GM19395 (cell line): ENCODE measurements around the gene SMS.

Experiments
- ATAC-seq: cut with Tn5 transposase; IDR thresholded peaks from one replicate; pipeline ENCODE4 v1.9.1; 2021; ENCODE audit warnings: mild to moderate bottlenecking, moderate library complexity; ENCODE audit not compliant: unreplicated experiment

The SMS gene

DNA sequence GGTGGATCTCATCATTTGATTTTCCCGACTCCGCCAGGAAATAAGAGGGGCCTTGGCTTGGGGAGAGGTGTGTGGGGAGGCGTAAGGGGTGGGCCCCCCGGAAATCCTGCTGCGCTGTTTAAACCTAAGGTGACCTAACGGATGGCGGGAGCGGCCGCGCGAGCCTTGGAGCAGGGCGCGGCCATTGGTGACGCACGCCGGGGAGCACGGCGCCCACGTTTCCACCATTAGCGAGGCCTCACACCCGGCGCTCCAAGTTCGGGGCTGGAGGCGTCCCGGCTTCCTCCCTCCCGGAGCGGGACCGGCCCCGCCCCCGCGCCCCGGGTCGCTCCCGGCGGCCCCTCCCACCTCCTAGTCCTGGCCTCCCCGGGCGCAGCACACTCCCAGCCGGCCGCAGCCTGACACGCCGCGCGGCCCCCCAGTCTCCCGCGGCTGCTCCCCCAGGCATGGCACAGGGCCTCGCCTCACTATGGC, at the start of gene SMS:
SMS (plus strand) TSS at position 354 of the 474 bp plus-strand sequence; CDS start at position 470, 116 bp downstream.
- ATAC-seq: peak; percentile 68

GRCh38 chrX:21905313-21905712, 35.2 kb upstream of the SMS start:
- ATAC-seq: no peak

DNA sequence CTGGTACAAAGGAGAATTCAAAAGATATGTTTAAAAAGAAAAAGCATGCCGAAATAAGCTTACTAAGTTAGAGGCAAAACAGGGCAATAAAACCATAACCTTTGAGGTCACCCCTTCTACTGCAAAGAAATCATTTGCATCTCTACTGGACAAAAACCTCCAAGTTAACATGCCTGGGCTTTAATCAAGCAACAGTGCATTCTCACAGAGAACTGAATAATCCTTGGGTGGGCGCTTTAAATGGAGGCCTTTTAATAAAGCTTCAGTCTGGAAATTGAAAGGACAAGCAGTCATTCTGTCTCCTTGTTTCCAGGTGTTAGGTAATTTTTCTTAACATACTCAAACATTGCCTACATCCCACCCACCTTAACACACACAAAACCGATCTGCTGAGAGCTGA, 34.6 kb upstream of the SMS start:
- ATAC-seq: no peak

- ATAC-seq: no peak
Measured at GRCh38 chrX:21907260-21907659, 33.2 kb upstream of the SMS start.

GRCh38 chrX:21911481-21911880, 29.0 kb upstream of the SMS start:
- no peak for ATAC-seq

GRCh38 chrX:21912220-21912619, 28.3 kb upstream of the SMS start:
- ATAC-seq: no peak

GRCh38 chrX:21912989-21913388, 27.5 kb upstream of the SMS start:
- no peak for ATAC-seq

DNA sequence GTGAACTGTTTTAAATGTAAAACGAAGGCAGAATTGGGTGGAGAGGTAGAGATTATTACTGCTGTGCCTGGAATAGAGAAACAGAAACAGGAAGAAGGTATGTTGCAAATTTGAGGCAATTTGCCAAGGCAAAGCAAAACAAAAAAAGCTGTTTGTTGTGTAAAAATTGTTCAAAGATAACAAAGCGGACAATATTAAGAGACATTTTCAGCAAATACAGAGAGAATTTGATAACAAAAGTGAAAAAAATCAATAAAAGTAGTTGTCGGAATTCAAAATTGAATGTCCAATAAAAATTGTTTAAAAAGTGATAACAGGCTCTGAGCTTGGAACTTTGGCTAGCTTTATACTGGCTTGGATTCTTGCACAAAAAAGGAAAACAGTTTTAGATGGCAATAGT, 14.4 kb upstream of the SMS start:
- ATAC-seq: no peak

DNA sequence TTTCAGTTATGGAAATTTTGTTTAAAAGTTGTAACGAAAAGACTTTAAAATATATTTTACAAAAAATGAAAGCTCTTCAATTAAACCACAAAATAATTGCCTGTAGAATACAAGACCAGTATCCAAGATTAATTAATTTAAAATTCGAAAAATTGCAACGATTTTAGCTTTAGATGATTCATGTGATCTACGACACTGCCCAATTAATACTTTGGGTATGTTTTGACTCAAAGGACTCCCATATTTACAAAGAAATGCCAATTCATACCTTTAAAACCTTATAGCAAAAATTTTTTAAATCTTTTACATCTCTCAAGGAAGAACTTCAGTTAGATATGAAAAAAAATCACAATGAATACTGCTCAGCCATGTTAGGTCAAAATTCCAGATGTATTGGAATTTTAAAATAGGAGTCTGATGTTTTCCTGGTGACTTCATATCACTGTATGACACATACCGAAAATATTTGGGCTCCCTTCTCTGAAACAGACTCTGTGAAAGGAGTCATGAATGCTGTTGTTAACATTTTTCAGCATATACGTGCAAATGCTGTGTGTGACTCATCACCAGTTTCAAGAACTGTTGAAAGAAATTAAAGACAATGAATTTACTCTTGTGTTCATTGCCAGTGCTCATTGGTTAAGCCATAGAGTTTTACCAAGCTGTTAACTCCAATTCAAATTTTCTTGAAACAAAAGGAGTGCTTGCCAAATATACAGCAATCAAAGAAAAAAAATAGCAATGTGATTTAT, 13.8 kb upstream of the SMS start:
- ATAC-seq: peak; percentile 76

- ATAC-seq: no peak
Measured at GRCh38 chrX:21929209-21929608, 11.3 kb upstream of the SMS start.

GRCh38 chrX:21930986-21931385, 9.5 kb upstream of the SMS start:
- ATAC-seq: no peak

DNA sequence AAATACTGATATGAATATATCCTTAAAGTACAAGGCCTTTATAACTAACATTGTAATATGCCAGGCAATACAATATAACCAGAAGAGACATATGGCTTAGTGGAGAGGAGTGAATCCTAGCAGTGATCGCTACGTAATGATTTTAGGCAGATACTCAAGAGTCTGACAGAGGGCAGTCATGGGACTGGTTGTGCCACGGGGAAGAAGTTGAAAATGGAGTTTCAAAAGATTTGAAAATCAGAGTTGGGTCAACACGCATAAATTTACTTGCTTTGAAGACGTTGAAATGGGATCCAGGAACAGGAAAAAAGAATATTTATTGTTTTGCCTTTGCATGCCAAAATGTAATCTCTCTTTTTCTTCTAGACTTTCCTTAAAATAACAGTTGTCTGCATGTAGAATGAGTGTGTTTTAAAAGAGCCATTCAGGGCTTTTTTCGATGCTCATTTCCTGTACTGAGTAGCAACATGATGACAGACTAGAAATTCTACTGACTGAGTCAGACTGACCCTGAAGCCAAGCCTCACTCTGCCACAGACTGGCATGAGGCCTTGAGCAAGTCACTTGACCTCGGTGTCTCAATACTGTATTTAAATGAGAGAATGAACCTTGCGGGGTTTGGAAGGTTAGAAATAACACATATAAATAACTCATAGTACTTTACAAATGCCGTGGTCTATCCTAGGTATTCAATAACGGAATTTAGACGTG, 8.1 kb upstream of the SMS start:
- ATAC-seq: no peak

DNA sequence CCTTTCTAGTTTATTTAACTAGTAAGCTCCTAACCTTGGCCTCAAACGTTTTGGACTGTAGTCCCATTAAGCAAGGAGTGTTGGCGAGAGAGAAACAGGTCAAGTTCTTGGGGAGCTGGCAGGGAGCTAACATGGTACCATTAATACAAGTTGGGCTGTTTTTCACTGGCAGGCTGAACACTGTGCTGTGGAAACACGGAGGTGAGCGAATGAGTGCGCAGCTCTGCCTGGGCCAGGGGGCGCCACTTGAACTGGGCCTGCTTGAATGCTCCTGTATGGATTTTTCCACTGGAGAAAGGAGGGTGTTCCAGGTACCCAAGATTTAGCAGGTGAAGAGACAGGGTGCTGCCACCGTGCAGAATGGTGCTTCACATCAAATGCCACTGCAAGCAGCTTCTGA, 7.4 kb upstream of the SMS start:
- no peak for ATAC-seq

DNA sequence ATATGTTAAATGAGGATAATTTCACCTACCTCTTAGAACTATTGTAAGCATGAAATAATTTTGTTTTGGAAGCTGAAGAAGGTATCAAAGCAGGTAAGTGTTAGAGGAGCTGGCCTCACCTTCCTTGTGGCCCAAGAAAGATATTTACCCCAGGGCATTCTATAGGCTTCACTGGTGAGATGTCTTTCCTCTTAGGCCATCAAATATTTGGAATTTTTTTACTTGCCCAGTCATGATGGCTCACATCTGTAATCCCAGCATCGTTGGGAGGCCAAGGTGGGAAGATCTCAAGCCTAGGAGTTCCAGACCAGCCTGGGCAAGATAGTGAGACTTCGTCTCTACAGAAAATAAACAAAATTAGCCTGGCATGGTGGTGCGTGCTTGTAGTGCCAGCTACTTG, 6.1 kb upstream of the SMS start:
- ATAC-seq: no peak

DNA sequence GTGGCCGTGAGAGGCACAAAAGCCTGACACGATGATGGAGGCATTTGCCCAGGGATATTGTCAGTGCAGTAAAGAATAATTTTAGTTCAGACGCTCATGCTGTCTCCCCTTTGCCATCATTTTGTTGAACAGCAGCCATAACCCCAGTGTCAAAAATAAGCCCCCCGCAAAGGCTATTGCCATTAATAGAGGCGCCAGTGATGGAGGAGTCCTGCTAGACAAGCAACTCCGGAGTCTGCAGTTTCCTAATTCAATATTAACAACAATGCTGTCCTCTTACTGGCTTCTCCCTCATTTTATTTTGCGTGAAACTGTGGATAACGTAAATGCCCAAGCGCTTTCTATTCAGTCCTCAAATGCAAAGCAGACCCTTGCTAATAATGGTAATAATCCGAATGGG, 603 bp upstream of the SMS start:
- no peak for ATAC-seq

- ATAC-seq: no peak
Measured at GRCh38 chrX:21943460-21944135, 3.1 kb downstream of the SMS start.

GRCh38 chrX:21944136-21944615, 3.7 kb downstream of the SMS start:
- no peak for ATAC-seq

DNA sequence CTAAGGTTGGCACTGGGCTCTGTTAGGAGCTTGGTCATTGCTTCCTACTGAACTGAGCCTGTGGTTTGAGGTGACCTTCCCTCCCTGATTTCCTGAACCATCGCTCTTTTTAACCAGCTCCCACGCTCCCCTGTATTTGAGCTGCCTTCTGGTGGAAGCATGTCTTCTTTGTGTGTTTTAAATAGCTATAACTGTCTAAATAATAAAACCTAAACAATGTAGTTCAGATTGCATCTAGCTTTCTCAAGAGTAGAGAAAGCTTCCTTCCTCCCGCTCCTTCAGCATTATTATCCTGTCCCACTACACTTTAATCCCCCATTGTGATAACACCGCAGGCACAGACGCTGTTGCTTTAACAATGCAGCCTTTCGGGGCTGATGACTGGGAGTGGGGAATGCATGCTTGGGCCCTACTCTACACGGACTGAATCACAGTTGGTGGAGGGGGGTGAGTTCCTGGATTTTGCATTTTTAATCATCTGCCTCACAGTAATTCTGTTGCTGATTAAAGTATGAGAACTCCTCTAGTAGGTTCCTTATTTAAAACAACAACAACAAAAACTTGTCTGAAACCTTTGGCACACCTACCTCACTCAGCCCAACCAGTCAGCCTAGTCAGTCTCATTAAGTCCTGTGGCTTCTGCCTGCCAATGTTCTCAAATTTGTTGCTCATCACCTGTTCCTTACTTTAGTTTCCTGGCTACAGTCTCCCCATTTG, 6.6 kb downstream of the SMS start:
- no peak for ATAC-seq

DNA sequence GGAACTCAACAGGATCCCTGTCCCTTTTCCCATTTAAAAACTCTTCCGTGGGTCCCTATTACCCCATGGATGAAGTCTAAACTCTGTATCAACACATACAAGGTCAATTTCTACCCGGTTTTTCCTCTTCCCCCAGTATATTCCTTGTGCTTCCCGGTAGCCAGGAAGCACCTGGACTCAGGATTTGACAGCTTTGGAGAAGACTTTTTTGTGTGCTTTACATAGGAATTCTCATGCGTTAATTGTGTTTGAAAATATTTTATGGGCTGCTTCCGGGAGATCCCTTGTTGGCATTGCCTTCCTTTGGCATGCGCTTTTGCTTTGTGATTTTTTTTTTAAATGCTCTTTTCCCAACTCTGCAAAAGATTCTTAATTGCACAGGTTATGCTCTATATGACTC, 7.2 kb downstream of the SMS start:
- ATAC-seq: no peak

DNA sequence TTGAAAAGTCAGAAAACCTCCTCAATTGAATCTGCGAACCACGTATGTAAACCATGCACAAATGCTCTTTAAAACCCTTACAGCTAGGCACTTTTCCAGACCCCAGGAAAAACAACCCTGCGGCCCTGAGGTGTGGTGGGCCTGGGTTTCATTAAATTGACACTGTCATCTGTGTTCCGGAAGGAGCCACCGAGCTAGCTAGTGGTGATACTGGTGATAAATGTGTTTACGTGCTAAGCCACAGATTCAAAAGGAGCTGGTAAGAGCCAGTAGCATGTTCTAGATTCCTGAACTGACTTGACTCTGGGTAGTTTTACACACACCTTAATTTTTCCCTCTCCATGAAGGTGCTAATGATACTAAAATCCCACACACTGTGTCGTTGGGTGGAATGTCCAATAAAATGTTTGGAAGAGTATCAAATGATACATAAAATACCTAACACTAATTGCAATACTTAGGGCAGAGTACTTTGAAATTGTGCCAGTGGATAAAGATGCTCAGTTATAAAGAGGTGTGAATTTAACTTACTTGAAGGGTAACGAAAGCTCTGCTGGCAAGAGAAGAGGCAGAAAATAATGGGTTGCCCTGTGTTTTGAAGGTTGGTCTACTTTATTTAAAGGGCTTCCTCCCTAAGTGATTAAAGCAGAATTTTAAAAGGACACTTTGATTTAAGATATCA, 8.5 kb downstream of the SMS start:
- no peak for ATAC-seq
